ENCODE data around the gene RBBP6. TPM values are rescaled to one million over a fixed set of nuclear protein-coding genes. Genes with fewer than 3 reads are reported as not detected.
A peak's percentile ranks its signal among the peaks of the same experiment; 100 is the strongest.
"Not testable (repeated sequence)": the region's sequence is repeated elsewhere in the genome, so short reads cannot be mapped to it uniquely, and the experiment has no call there.

The RBBP6 gene, protein sequence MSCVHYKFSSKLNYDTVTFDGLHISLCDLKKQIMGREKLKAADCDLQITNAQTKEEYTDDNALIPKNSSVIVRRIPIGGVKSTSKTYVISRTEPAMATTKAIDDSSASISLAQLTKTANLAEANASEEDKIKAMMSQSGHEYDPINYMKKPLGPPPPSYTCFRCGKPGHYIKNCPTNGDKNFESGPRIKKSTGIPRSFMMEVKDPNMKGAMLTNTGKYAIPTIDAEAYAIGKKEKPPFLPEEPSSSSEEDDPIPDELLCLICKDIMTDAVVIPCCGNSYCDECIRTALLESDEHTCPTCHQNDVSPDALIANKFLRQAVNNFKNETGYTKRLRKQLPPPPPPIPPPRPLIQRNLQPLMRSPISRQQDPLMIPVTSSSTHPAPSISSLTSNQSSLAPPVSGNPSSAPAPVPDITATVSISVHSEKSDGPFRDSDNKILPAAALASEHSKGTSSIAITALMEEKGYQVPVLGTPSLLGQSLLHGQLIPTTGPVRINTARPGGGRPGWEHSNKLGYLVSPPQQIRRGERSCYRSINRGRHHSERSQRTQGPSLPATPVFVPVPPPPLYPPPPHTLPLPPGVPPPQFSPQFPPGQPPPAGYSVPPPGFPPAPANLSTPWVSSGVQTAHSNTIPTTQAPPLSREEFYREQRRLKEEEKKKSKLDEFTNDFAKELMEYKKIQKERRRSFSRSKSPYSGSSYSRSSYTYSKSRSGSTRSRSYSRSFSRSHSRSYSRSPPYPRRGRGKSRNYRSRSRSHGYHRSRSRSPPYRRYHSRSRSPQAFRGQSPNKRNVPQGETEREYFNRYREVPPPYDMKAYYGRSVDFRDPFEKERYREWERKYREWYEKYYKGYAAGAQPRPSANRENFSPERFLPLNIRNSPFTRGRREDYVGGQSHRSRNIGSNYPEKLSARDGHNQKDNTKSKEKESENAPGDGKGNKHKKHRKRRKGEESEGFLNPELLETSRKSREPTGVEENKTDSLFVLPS (N-terminal part only)
- 10 to 100 TPM; 30.7 to 54.3 (median 40.9) TPM for polyA plus RNA-seq (ENCODE audit: insufficient read length in 10 of 10)
- long read RNA-seq, donor 1, partial matches to known transcripts, result 0 of 4 reads
- long read RNA-seq, donor 1, other reads (novel, unspliced or antisense), result 0 of 4 reads
- long read RNA-seq, donor 2, partial matches to known transcripts, result 9 of 15 reads
- long read RNA-seq, donor 2, other reads (novel, unspliced or antisense), result 0 of 15 reads
- long read RNA-seq, donor 3, result 0 reads
- long read RNA-seq, donor 4, partial matches to known transcripts, result 0 of 4 reads
- long read RNA-seq, donor 4, other reads (novel, unspliced or antisense), result 0 of 4 reads
- long read RNA-seq, donor 5, partial matches to known transcripts, result 0 of 6 reads
- long read RNA-seq, donor 5, other reads (novel, unspliced or antisense), result 0 of 6 reads
- long read RNA-seq, donor 6, partial matches to known transcripts, result 0 of 5 reads
- long read RNA-seq, donor 6, other reads (novel, unspliced or antisense), result 0 of 5 reads
- long read RNA-seq, donor 7, transcript RBBP6-213 (1 exons, 1,946 nt), result major isoform, 5 of 8 reads
- long read RNA-seq, donor 7, partial matches to known transcripts, result 0 of 8 reads
- long read RNA-seq, donor 7, other reads (novel, unspliced or antisense), result 0 of 8 reads
- long read RNA-seq, donor 8, partial matches to known transcripts, result 0 of 4 reads
- long read RNA-seq, donor 8, other reads (novel, unspliced or antisense), result 0 of 4 reads
- long read RNA-seq, donor 9, partial matches to known transcripts, result 0 of 1 reads
- long read RNA-seq, donor 9, other reads (novel, unspliced or antisense), result 0 of 1 reads

DNA sequence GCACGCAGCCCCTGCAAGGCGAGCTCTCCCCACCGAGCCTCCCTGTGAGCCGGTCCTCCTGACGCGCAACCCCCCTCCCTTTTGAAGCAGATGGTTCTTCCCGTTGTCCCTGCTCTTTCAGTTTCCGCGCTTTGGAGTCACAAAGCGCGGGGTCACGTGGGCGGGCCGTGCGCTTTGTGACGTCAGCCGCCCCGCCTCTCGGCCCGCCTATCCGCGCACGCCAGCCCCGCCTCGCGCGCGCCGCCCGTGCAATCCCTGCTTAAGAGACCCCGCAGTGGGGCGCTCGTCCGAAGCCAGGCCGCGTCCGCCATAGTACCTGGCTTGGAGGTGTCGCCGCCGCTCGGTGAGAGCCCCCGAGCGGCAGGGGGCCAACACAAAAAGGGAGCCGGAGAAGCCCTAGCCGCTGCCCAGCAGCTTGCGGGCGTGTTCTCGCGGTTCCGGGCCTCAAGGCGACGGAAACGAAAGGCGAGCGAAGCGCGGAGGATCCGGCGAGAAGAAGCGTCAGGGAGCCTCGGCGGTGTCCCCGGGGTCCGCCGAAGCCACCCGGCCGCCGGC lies at the start of gene RBBP6:
Gene RBBP6 (plus strand): TSS at position 272 of the 555 bp plus-strand sequence. CDS start 1,061 bp downstream, outside the sequence.
- peak; percentile 97 to 99 (median 98) for DNase-seq

DNA sequence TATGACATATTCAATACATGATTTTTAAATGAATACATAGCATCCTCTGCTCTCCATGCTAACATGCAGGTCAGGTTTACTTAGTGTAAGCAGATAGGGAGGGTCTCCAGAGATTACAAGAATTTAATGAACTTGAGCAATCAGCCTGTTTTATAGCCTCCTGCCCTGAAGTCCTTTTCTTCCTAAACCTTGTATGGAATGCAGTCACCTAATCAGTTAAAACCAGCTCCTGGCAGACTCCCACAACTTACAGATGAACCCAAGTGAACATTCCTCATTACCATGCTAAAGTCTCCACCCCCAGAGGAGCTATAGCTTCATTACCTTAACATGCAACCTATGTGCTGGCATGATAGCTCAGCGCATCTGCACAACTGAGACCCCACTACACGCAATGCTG lies 48.5 kb upstream of the RBBP6 start:
- DNase-seq, result no peak

DNA sequence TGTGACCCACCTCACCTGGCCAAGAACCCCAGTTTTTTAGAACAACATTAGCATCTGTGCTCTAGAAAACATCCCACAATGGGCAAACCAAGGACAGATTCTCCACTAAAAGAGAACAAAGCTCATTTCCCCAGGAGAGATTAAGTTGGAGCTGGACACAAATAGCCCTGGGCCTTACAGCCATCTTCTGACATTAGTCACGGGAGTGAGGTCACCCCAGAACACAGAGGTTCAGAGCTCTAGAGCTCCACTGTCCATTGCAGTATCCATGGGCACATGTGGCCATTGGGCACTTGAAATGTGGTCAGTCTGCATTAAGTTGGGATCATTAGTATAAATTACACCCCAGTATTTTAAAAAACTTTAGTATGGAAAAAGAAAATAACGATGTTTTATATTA lies 47.6 kb upstream of the RBBP6 start:
- no peak for DNase-seq

DNA sequence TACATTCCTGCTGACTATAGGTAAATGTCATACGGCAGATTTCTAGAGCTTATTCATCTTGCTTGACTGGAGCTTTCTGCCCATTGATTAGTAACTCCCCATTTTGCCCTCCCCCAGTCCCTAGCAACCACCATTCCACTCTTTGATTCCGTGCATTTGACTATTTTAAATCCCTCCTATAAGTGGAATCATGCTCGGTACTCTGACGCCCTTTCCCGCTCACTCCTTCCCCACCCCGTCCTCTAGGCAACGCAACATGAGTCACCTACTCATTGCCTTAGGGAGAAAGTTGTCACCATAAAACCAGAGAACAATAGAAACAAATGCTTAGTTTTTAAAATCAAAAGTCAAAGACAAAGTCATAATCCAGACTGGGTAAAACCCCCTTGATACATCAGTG lies 45.5 kb upstream of the RBBP6 start:
- no peak for DNase-seq

DNA sequence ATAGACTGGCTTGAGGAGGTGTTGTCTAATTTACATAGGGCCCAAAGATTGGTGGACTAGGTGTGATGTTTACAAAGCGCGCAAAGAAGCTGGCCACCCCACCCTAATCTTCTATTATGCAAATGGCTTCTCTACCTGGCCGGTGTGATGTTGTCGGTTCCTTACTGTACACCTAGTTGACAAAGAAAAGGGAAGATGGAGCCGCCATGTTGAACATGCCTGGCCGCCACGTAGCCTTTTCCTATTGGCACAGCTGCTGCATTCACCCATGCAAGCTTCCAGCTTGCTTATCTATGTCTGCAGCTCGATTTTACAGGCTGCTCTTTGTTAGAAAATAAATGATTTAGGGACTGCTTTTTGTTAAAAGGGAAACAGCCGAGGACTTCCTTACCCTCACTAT lies 44.2 kb upstream of the RBBP6 start:
- not testable (repeated sequence) for DNase-seq

DNA sequence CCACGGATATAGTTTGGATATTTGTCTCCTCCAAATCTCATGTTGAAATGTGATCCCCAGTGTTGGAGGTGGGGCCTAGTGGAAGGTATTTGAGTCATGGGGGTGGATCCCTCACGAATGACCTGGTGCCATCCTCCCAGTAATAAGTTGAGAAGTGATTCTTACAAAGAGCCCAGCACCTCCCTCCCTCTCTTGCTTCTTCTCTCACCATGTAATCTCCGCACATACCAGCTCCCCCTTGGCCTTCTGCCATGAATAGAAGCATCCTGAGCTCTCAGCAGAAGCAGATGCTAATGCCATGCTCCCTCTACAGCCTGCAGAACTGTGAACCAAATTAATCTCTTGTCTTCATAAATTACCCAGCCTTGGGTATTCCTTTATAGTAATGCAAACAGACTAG lies 41.9 kb upstream of the RBBP6 start:
- DNase-seq, result no peak

DNA sequence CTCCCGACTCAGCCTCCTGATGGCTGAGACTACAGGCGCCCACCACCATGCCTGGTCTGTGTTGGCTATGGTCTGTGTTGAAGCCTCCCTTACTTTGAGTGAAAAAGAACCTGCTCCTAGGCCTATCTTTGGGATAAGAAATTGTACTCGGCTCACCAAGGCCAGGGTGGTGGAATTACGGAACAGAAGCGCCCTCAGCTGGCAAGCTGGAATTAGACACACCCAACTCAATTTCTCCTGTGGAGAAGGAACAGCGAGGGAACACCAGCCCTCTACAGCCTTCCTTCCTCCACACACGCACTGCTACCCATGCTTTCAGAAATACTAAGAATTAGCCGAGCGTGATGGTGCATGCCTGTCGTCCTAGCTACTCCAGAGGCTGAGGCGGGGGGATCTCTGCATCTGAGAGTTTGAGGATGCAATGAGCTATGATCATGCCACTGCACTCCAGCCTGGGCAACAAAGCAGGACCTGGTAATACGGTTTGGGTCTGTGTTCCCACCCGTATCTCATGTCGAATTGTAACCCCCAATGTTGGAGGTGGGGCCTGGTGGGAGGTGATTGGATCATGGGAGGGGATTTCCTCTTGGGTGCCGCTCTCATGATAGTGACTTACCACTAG lies 40.1 kb upstream of the RBBP6 start:
- no peak for DNase-seq

DNA sequence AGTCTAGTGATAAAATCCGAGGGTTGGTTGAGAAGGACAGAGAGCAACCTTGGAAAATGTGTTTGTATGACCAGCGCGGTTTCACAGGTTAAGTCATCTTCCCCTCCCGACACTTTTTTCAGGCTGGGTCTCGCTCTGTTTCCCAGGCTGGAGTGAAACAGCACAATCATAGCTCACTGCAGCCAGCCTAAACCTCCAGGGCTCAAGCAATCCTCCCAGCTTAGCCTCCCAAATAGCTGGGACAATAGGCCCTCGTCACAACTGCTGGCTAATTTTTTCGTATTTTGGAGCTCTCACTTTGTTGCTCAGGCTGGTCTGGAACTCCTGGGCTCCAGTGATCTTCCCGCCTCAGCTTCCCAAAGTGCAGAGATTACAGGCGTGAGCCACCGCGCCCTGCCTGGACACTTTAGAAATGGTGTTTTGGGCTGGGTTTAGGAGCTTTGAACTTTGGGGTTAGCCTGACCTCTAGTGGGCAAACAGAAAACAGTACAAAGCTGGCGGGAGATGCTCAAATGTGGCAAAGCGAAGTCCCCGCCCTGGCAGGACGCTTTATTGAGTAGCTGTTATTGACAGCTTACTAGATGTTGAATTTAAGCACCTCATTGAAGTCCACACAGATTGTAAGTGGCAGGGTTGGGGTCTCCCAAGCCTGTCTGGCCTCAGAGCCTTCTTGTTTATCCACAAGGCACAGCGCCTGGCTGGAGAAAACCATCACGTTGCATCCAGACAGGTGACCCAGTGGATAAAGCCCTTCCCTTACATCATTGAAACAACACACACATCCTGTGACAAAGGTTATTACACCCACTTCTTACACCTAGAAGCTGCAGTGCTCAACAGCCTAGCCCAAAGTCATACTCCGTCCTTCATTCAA lies 34.7 kb upstream of the RBBP6 start:
- DNase-seq, result peak; percentile 45 to 72 (median 58)

DNA sequence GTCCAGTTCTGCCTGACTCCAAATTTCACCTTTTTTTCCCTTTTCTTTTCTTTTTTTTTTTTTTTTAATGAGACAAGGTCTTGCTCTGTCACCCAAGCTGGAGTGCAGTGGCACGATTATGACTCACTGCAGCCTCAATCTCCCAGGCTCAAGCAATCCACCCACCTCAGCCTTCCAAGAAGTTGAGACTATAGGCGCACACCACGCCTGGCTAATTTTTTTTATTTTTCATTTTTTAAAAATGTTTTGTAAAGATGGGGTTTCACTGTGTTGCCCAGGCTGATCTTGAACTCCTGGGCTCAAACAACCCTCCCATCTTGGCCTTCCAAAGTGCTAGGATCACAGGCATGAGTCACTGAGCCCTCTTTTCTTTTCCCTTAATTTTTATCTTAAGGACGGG lies 33.4 kb upstream of the RBBP6 start:
- no peak for DNase-seq

DNA sequence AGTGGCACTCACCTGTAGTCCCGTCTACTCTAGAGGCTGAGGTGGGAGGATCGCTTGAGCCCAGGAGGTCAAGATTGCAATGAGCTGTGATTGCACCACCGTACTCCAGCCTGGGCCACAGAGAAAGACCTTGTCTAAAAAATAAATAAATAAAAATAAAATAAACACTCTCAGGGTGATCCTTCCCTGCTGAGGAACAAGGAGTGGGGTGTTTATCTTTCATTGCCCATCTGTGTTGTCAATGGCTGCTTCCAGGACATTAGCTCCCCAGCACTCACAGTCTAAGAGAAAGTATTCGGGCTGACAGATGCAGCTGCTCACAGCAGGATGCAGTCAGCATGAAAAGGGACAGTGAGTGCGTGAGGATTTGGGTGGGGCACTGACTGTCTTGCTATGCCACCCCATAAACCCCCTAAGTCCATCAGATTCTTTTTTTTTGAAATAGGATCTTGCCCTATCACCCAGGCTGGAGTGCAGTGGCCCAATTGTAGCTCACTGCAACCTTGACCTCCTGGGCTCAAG lies 31.3 kb upstream of the RBBP6 start:
- no peak for DNase-seq

DNA sequence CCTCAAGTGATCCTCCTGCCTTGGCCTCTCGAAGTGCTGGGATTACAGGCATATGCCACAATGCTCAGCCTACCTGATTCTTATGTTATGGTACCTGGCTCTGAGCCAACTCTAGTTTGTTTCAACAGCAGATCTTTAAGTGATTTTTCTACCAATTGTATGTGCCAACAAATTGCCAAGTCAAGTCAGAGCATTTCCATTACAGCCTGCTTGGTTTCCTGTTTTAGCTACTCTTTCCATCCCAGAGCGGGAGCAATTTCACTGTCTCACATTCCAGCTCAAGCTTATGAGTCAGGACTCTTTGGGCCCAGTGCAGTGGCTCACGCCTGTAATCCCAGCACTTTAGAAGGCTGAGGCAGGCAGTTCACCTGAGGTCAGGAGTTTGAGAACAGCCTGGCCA lies 30.8 kb upstream of the RBBP6 start:
- peak in 1 of 3 donors; percentile 27 for DNase-seq

DNA sequence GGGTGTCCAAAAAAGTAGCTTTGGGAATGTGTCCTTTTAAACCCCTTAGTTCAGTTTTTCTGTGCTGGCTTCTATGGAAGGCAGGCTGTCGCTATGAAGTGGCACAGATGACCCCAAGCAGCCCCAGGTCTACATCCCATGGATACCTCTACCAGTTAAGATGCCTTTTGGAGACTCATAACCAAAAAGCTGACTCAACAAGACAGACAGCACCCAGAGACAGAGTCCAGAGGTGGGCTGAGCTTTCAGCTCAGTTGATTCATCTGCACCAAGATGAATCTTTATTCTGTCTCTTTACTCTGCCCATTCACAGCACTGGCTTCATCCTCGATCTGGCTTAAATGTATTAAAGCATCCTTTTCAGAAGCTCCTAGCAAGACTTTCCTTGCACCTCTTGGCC lies 29.8 kb upstream of the RBBP6 start:
- DNase-seq, result no peak

DNA sequence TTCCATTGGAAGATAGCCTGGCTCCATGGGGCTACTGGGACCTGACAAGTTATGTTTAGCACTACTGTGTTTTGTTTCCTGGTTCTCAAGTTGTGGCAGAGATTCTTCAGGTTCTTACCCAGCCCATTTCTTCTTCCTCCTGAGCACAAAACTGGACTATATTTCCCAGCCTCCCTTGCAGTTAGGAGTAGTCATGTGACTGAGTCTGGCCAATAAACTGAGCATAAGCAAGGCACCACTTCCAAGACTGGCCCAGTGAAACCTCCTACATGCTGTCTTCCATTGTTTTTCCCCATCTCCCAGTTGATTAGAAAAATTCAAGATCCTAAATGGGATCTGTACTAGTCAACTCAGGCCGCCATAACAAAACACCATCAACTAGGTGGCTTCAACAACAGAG lies 28.2 kb upstream of the RBBP6 start:
- DNase-seq, result no peak

DNA sequence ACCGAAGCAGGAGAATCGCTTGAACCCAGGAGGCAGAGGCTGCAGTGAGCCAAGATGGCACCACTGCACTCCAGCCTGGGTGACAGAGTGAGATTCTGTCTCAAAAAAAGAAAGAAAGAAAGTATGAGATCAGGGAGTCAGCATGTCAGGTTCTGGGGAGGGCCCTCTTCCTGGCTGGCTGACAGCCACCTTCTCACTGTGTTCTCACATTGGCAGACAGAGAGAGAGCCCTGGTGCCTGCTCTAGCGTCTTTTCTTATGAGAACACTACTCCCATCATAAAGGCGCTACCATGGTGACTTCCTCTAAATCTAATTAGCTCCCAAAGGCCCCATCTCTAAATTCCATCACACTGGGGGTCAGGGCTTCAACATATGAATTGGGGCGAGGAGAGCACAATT lies 27.6 kb upstream of the RBBP6 start:
- DNase-seq, result no peak

DNA sequence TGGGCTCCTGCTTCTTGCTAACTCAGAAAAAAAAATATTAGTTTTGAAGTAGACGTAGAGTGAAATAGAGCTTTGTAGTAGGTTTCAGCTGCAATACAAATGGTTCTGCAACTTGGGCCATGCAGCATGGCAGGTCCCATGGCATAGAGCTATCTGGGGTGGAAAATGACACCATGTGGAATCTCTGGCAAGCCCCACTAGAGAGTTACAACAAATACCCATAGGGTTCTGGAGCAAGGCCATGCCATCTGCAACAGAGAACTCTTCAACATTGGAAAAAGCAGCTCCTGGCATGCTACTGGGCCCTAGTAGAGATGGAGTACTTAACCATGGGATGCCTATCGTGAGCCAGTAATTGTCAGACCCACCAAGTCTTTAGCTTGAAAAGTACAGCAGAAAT lies 25.3 kb upstream of the RBBP6 start:
- DNase-seq, result no peak

DNA sequence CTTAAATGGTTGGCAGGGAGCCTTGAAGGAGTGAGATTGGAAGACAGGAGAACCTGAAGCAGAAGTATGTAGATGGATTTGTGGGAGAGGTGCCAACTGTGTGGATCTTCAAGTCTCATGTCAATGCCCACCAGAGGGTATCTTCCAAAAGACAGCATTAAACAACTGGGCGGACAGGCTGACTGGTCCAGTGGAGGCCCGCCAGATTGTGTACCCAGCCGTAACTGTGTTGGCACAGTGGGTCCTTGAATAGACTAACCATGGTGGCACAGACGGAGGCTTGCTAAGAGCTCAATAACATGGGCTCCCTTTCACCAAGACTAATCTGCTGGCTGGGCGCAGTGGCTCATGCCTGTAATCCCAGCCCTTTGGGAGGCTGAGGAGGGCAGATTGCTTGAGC lies 24.2 kb upstream of the RBBP6 start:
- DNase-seq, result no peak

DNA sequence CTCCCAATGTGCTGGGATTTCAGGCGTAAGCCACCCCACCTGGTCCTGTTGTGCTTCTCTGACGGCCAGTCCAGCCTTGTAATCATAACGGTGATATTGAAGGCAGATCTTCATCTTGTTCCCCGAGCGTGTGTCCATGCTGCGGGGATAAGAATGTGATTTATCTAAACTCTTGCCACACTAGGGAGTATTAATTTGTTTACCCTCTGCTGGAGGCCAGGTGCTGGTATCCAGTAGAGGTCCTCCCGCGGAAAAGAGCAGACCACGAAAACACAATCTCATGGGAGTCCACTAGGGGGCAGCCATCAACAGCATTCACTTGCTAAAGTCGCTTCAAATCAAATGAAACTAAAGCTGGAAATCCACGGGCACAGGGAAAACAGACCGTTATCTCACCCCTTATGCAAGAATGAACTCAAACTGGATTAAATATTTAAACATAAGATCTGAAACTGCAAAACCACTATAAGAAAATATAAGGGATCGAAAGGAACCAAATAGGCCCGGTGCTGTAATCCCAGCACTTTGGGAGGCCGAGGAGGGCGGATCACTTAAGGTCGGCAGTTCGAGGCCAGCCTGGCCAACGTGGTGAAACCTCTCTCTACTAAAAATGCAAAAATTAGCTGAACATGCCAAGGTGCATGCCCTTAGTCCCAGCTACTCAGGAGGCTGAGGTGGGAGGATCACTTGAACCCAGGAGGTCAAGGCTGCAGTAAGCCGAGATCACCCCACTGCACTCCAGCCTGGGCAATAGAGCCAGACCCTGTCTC lies 22.3 kb upstream of the RBBP6 start:
- peak; percentile 73 to 90 (median 85) for DNase-seq

DNA sequence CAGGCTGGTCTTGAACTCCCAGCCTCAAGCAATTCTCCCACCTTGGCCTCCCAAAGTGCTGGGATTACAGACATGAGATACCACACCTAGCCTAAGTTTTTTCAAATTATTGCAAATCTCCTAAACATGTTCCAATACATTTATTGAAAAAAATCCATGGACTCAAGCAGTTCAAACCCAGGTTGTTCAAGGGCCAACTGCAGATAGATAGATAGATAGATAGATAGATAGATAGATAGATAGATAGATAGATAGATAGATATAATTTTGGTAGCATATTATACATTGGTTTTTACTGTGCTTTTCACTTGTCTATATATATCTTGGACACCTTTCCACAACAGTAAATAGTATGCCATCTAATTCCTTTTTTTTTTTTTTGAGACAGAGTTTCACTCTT lies 20.9 kb upstream of the RBBP6 start:
- DNase-seq, result no peak
